Measurements from ENCODE around the gene NYNRIN.
"Not testable (repeated sequence)": the region's sequence is repeated elsewhere in the genome, so short reads cannot be mapped to it uniquely, and the experiment has no call there.

DNA sequence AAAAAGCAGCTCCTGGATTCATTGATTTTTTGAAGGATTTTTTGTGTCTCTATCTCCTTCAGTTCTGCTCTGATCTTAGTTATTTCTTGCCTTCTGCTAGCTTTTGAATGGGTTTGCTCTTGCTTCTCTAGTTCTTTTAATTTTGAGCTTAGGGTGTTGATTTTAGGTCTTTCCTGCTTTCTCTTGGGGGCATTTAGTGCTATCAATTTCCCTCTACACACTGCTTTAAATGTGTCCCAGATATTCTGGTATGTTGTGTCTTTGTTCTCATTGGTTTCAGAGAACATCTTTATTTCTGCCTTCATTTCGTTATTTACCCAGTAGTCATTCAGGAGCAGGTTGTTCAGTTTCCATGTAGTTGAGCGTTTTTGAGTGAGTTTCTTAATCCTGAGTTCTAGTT is 52.0 kb downstream of the NYNRIN start:
- TF ChIP-seq, protein P1, sequence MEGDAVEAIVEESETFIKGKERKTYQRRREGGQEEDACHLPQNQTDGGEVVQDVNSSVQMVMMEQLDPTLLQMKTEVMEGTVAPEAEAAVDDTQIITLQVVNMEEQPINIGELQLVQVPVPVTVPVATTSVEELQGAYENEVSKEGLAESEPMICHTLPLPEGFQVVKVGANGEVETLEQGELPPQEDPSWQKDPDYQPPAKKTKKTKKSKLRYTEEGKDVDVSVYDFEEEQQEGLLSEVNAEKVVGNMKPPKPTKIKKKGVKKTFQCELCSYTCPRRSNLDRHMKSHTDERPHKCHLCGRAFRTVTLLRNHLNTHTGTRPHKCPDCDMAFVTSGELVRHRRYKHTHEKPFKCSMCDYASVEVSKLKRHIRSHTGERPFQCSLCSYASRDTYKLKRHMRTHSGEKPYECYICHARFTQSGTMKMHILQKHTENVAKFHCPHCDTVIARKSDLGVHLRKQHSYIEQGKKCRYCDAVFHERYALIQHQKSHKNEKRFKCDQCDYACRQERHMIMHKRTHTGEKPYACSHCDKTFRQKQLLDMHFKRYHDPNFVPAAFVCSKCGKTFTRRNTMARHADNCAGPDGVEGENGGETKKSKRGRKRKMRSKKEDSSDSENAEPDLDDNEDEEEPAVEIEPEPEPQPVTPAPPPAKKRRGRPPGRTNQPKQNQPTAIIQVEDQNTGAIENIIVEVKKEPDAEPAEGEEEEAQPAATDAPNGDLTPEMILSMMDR (IDR thresholded peaks at IDR 0.05) = not testable (repeated sequence)
- not testable (repeated sequence) for TF ChIP-seq EP300, POLR2A, POLR2AphosphoS5 (IDR thresholded peaks at IDR 0.05)
